WTC11 (cell line): ENCODE measurements around the gene PCDHGC4. TPM values are rescaled to one million over a fixed set of nuclear protein-coding genes. Genes with fewer than 3 reads are reported as not detected.

Source experiments
- ATAC-seq: fragments of 200-7000 bp; cut with Tn5 transposase; 2 replicates; pipeline ENCODE4 v1.10.0; 2021; ENCODE audit warnings: mild to moderate bottlenecking, moderate library complexity
- CTCF ChIA-PET: fragments of 300-600 bp; sonication (Branson Sonifier 250); formaldehyde crosslinking; loops from one replicate; lab custom pipeline; 2021; ENCODE audit warnings: antibody characterized with exemption; lab: Charles Lee
- POLR2A ChIA-PET: fragments of 350-600 bp; sonication (Branson Sonifier 250); formaldehyde crosslinking; loops from one replicate; lab custom pipeline; 2021; ENCODE audit warnings: antibody characterized with exemption; lab: Charles Lee
- DNase-seq: peaks from one replicate; pipeline ENCODE4 v3.0.0; 2021; ENCODE audit warnings: low spot score
- H3K27ac Mint-ChIP-seq: 2 replicates; pipeline ENCODE4 v1.8.0; 2021; ENCODE audit warnings: mixed read lengths
- H3K27me3 Mint-ChIP-seq: 2 replicates; pipeline ENCODE4 v1.8.0; 2021; ENCODE audit warnings: low read depth, mild to moderate bottlenecking, moderate library complexity, mixed read lengths
- H3K36me3 Mint-ChIP-seq: 2 replicates; pipeline ENCODE4 v1.8.0; 2021; ENCODE audit warnings: mixed read lengths
- H3K4me1 Mint-ChIP-seq: 2 replicates; pipeline ENCODE4 v1.8.0; 2022; ENCODE audit warnings: mixed read lengths
- H3K4me3 Mint-ChIP-seq: 2 replicates; pipeline ENCODE4 v1.8.0; 2021; ENCODE audit warnings: mild to moderate bottlenecking, moderate library complexity, mixed read lengths
- H3K9me3 Mint-ChIP-seq: 2 replicates; pipeline ENCODE4 v1.8.0; 2021; ENCODE audit warnings: mixed read lengths
- EMX1 ChIP-seq: fragments of 250-450 bp; sonication (Bioruptor Pico); IDR thresholded peaks from 2 replicates; pipeline ENCODE4 v1.8.0; 2021; ENCODE audit warnings: mild to moderate bottlenecking
- ERG ChIP-seq: fragments of 250-450 bp; sonication (Bioruptor Pico); IDR thresholded peaks from 2 replicates; pipeline ENCODE4 v1.8.0; 2021; ENCODE audit warnings: mild to moderate bottlenecking
- FOXP4 ChIP-seq: sonication (generic); formaldehyde crosslinking; IDR thresholded peaks from 2 replicates; pipeline ENCODE4 v1.8.0; 2022; ENCODE audit warnings: mild to moderate bottlenecking, missing genetic modification reagents
- GABPB1 ChIP-seq: sonication (generic); formaldehyde crosslinking; IDR thresholded peaks from 2 replicates; pipeline ENCODE4 v1.8.1; 2023; ENCODE audit warnings: mild to moderate bottlenecking, missing genetic modification reagents
- HMGXB4 ChIP-seq: sonication (generic); formaldehyde crosslinking; IDR thresholded peaks from 2 replicates; pipeline ENCODE4 v1.8.1; 2023; ENCODE audit warnings: mild to moderate bottlenecking, moderate library complexity, missing genetic modification reagents
- NR1H2 ChIP-seq: sonication (generic); formaldehyde crosslinking; IDR thresholded peaks from 2 replicates; pipeline ENCODE4 v1.9.0; 2021; ENCODE audit warnings: mild to moderate bottlenecking, moderate library complexity, missing genetic modification reagents
- SMAD3 ChIP-seq: sonication (generic); formaldehyde crosslinking; IDR thresholded peaks from 2 replicates; pipeline ENCODE4 v1.8.0; 2022; ENCODE audit warnings: missing genetic modification reagents, mild to moderate bottlenecking, borderline replicate concordance
- SOX15 ChIP-seq: fragments of 250-450 bp; sonication (Bioruptor Pico); IDR thresholded peaks from 2 replicates; pipeline ENCODE4 v1.9.0; 2021; ENCODE audit warnings: mild to moderate bottlenecking
- STAT6 ChIP-seq: sonication (generic); formaldehyde crosslinking; conservative IDR thresholded peaks from 2 replicates; pipeline ENCODE4 v1.8.1; 2023; ENCODE audit warnings: mild to moderate bottlenecking, low read depth, missing genetic modification reagents, moderate library complexity
- TP53 ChIP-seq: sonication (generic); formaldehyde crosslinking; IDR thresholded peaks from 2 replicates; pipeline ENCODE4 v1.8.1; 2023; ENCODE audit warnings: mild to moderate bottlenecking, missing genetic modification reagents
- USF1 ChIP-seq: sonication (generic); formaldehyde crosslinking; IDR thresholded peaks from 2 replicates; pipeline ENCODE4 v1.8.0; 2022; ENCODE audit warnings: mild to moderate bottlenecking, missing genetic modification reagents
- ZNF138 ChIP-seq: sonication (generic); formaldehyde crosslinking; conservative IDR thresholded peaks from 2 replicates; pipeline ENCODE4 v1.8.1; 2022; ENCODE audit warnings: mild to moderate bottlenecking, moderate library complexity, missing genetic modification reagents
- ZNF416 ChIP-seq: fragments of 250-450 bp; sonication (Bioruptor Pico); IDR thresholded peaks from 2 replicates; pipeline ENCODE4 v1.9.0; 2021; ENCODE audit warnings: mild to moderate bottlenecking, inconsistent platforms
- ZNF423 ChIP-seq: fragments of 250-450 bp; sonication (Bioruptor Pico); IDR thresholded peaks from 2 replicates; pipeline ENCODE4 v2.1.2; 2022; ENCODE audit warnings: mild to moderate bottlenecking, moderate library complexity
- ZNF425 ChIP-seq: fragments of 250-450 bp; sonication (Bioruptor Pico); conservative IDR thresholded peaks from 2 replicates; pipeline ENCODE4 v1.9.0; 2021; ENCODE audit warnings: mild to moderate bottlenecking
- ZSCAN18 ChIP-seq: fragments of 250-450 bp; sonication (Bioruptor Pico); IDR thresholded peaks from 2 replicates; pipeline ENCODE4 v2.1.2; 2022; ENCODE audit warnings: mild to moderate bottlenecking, moderate library complexity
- total RNA-seq: library from RNA; stranded (reverse); gene quantifications from 3 replicates; pipeline ENCODE4 v1.2.3, GENCODE V29; 2021

Gene PCDHGC4
- total RNA-seq, 1 experiment from 2014 or later: 6.1 TPM

GRCh38 chr5:141525653-141526052, 40.8 kb downstream of the PCDHGC4 start:
- Mint-ChIP-seq H3K27ac (peak overlapping the region; percentile 87), H3K36me3 (peaks cover 48% of the 10 kb centered on the region), H3K4me3 (no peak overlapping the region), H3K27me3 (no peaks in the 10 kb centered on the region), H3K4me1 (peaks cover 23% of the 10 kb centered on the region), H3K9me3 (no peaks in the 10 kb centered on the region)
- POLR2A ChIA-PET: interaction anchor here (1.5 to 1.8 kb wide), 2 partner anchors 12 to 32 kb away, joined by 3 to 9 read pairs; no protein-coding TSS in a partner anchor
- TF ChIP-seq SMAD3: no peak
- no peak for TF ChIP-seq ZNF138 (CRISPR knock-in tag)
- no peak for TF ChIP-seq NR1H2
- TF ChIP-seq ZNF416 (CRISPR knock-in tag): no peak
- TF ChIP-seq HMGXB4 (CRISPR knock-in tag): no peak
- TF ChIP-seq USF1 (CRISPR knock-in tag): no peak
- TF ChIP-seq GABPB1 (CRISPR knock-in tag): no peak
- no peak for TF ChIP-seq EMX1 (CRISPR knock-in tag)
- TF ChIP-seq FOXP4 (CRISPR knock-in tag): no peak
- TF ChIP-seq TP53 (CRISPR knock-in tag): no peak
- DNase-seq (no peak), ATAC-seq (no peak)
- CTCF ChIA-PET: interaction anchor here (0.8 to 4.0 kb wide), 19 partner anchors 12 to 312 kb away, joined by 3 to 103 read pairs (median 15); partner anchors contain the start of genes PCDHB13, PCDHB14, PCDHB15 and PCDHGA10

GRCh38 chr5:141527426-141527825, 42.6 kb downstream of the PCDHGC4 start:
- CTCF ChIA-PET: interaction anchor here (1.9 kb wide), 1 partner anchor 119 kb away, joined by 4 read pairs; the partner anchor contains the start of gene PCDHGB6
- DNase-seq: no peak
- POLR2A ChIA-PET: no interaction called here
- no peak overlapping the region for H3K27ac Mint-ChIP-seq
- peaks cover 20% of the 10 kb centered on the region for H3K4me1 Mint-ChIP-seq
- no peaks in the 10 kb centered on the region for H3K27me3 Mint-ChIP-seq
- peaks cover 34% of the 10 kb centered on the region for H3K36me3 Mint-ChIP-seq
- TF ChIP-seq ZNF423: no peak
- no peak for TF ChIP-seq NR1H2
- no peaks in the 10 kb centered on the region for H3K9me3 Mint-ChIP-seq
- no peak for ATAC-seq
- no peak overlapping the region for H3K4me3 Mint-ChIP-seq

GRCh38 chr5:141528291-141528984, 43.6 kb downstream of the PCDHGC4 start:
- ATAC-seq: no peak
- no peak overlapping the region for H3K4me3 Mint-ChIP-seq
- no peak overlapping the region; the same call in 1 of the 2 replicates for H3K27ac Mint-ChIP-seq
- TF ChIP-seq SOX15 (no peak), ZSCAN18 (no peak), ZNF425 (no peak), ERG (no peak), STAT6 (no peak), HMGXB4 (CRISPR knock-in tag) (no peak)

More at GRCh38 chr5:141528291-141528984, 43.6 kb downstream of the PCDHGC4 start:
- H3K4me1 Mint-ChIP-seq: peaks cover 20% of the 10 kb centered on the region
- H3K9me3 Mint-ChIP-seq: no peaks in the 10 kb centered on the region
- no peaks in the 10 kb centered on the region for H3K27me3 Mint-ChIP-seq
- ChIA-PET CTCF (interaction anchor here (1.2 to 1.9 kb wide), 5 partner anchors 29 to 305 kb away, joined by 3 to 4 read pairs (median 4); partner anchors contain the start of genes PCDHB14, PCDHGB6 and PCDHGB7), POLR2A (interaction anchor here (0.5 kb wide), 1 partner anchor 65 kb away, joined by 3 read pairs; no protein-coding TSS in a partner anchor)
- DNase-seq: no peak
- peaks cover 34% of the 10 kb centered on the region for H3K36me3 Mint-ChIP-seq
